Thyroid gland (tissue), 4 donors: ENCODE results near the gene CBFA2T3.

Source experiments
- CTCF ChIP-seq, 6 experiments: fragments of 200-600 bp in 3 of 6; fragments of 450-650 bp in 3 of 6; sonication (generic) in 3 of 6; IDR thresholded peaks; one replicate each; pipeline ENCODE4 v1.5.1; 2016 to 2019; ENCODE audit warnings: antibody characterized with exemption in 6 of 6, mild to moderate bottlenecking in 2 of 6, inconsistent platforms in 1 of 6, moderate library complexity in 1 of 6
- POLR2A ChIP-seq, 2 donors: fragments of 450-650 bp; IDR thresholded peaks; one replicate each; pipeline ENCODE4 v1.6.1; 2017; ENCODE audit warnings: antibody characterized with exemption in 2 of 2, mild to moderate bottlenecking in 2 of 2, moderate library complexity in 1 of 2

GRCh38 chr16:88883946-88884345 lies 93.1 kb downstream of the CBFA2T3 start:
- TF ChIP-seq CTCF (IDR thresholded peaks at IDR 0.05) = no peak
- no peak for TF ChIP-seq POLR2A (IDR thresholded peaks at IDR 0.05)
